ENCODE results near the gene ANKRD13D.

The ANKRD13D gene

DNA sequence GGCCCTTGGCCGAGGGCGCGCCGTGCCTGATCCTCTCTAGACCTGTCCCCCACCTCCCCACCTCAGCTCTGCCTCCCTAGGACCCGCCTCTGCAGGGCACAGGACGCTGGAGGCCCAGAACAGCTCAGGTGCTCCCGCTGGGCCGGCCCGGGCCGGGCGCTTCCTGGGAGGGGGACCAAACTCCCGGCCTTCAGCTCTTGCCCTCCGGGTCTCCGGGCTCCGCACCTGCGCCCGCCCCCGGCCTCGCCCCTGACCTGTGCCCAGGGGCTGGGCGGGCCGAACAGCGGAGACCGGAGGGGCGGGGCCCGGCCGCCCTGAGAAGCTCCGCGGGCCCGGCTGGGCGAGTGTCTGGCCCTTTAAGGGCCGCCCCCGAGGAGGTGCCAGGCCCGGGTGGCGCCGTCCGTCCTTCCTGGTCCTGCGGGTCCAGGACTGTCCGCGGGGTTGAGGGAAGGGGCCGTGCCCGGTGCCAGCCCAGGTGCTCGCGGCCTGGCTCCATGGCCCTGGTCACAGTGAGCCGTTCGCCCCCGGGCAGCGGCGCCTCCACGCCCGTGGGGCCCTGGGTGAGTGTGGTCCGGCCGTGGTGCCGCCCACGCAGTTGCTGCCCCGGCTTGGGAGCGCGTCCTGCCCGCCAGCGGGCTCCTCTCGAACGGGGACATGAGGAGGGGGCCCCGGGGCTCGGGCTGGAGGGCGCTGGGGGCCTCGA lies 14.2 kb downstream of the ANKRD13D start, which contains the start of gene SSH3:
SSH3 (plus strand) TSS at position 399 of the 703 bp plus-strand sequence; CDS start at position 495, 96 bp downstream.
- no peak for DNase-seq (ENCODE audit: low read depth)

DNA sequence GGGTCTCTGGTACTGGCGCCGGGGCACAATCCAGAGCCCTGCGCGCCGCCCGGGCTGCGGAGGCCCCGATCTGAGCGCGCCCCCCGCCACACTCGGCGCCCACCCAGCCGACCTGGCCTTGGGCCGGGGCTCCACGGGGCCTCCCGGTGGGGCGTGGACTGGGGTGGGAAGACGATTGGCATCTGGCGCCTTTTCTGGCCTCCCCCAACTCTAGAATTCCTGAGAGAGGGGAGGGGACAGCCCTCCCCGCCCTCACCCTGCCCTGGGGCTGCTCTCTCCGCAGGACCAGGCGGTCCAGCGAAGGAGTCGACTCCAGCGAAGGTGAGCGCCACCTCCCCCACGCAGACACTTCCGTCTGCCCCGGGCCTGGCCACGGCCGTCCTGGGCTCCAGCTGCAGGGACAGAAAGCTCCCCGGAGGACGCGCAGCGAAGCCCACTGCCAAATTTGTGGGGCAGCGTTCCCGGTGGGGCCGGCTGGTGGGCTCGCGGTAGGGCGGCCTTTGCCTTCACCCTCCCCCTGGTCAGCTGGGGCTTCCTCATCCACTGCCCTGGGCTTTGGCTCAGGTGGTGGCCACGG lies 14.8 kb downstream of the ANKRD13D start:
- DNase-seq (ENCODE audit: low read depth) = no peak

DNA sequence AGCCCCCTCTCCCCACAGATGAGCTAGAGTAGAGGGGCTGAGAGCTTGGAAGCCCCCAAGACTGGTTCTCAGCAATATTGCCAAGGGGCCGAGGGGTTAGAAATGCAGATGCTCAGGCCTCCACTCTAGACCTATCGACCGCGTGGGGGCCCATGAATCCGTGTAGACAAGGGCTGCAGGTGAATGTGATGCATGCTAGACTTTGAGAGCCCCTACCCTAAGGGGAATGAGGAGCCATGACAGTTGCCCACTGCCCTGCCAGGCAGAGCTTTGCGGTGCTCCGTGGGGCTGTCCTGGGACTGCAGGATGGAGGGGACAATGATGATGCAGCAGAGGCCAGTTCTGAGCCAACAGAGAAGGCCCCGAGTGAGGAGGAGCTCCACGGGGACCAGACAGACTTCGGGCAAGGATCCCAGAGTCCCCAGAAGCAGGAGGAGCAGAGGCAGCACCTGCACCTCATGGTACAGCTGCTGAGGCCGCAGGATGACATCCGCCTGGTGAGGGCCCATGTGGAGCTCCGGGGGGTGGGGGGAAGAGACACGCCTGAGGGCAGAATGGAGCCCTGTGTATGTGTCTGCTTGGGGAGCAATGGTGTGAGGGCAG lies 15.5 kb downstream of the ANKRD13D start:
- no peak for DNase-seq (ENCODE audit: low read depth)

DNA sequence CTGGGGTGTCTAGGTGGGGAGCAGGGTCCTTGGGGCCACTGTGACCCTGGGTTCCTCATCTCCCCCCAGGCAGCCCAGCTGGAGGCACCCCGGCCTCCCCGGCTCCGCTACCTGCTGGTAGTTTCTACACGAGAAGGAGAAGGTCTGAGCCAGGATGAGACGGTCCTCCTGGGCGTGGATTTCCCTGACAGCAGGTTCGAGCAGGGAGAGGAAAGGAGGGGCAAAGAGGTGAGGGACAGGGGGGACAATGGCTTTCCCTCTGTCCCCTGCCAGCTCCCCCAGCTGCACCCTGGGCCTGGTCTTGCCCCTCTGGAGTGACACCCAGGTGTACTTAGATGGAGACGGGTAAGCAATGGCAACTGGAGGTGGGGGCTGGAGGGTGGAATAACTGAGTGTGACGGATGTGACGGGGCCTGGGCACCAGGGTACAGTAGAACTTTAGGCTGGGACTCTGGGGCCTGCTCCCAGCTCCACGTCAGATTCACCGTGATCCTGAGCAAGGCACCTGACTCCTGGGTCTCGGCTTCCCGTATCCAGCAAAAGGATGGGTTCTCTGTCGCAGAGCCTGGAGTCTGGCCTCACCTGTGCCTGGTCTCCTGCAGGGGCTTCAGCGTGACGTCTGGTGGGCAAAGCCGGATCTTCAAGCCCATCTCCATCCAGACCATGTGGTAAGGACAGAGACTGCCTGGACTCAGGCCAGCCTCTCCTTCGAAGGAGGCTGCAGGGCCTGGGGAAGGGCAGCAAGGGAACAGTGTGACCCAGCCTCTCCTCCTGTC lies 17.9 kb downstream of the ANKRD13D start:
- no peak for DNase-seq (ENCODE audit: low read depth)

DNA sequence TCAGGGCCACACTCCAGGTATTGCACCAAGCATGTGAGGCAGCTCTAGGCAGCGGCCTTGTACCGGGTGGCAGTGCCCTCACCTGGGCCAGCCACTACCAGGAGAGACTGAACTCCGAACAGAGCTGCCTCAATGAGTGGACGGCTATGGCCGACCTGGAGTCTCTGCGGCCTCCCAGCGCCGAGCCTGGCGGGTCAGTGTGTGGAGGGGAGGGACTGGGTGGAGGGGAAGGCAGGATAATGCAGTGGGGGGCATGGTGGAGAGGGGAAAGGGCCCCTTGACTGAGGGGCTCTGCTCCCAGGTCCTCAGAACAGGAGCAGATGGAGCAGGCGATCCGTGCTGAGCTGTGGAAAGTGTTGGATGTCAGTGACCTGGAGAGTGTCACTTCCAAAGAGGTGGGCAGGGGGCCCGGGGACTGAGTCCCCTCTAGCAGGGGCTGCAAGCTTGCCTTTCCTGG lies 18.5 kb downstream of the ANKRD13D start:
- DNase-seq (ENCODE audit: low read depth) = no peak

DNA sequence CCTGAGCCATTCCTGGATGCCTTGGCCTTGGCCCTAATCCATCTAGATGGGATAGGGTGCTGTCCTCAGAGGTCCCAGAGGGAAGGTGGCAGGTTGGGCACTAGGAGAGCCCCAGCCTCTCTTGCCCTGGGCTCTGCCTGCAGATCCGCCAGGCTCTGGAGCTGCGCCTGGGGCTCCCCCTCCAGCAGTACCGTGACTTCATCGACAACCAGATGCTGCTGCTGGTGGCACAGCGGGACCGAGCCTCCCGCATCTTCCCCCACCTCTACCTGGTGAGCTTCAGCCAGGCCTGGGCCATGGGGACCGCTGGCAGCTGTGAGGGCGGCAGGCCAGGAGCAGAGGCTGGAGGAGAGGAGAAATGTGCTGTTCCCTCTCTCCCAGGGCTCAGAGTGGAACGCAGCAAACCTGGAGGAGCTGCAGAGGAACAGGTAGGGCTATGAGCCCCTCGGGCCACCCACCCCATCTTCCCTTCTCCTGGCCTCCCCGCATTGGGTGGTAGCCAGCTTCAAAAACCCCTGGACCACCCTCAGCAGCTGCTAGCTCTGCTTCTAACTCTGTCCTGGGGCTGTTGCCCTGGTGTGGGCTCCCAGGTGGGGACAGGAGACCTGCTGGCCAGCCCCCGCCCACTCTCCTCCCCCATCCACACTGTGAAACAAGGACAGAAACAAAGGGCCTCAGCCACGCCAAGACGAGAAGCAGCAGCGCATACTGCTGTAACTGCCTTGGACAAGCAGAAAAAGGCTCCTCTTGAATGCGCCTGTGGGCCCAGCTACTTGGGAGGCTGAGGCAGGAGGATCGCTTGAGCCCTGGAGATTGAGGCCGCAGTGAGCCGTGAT lies 19.1 kb downstream of the ANKRD13D start:
- DNase-seq (ENCODE audit: low read depth) = no peak

DNA sequence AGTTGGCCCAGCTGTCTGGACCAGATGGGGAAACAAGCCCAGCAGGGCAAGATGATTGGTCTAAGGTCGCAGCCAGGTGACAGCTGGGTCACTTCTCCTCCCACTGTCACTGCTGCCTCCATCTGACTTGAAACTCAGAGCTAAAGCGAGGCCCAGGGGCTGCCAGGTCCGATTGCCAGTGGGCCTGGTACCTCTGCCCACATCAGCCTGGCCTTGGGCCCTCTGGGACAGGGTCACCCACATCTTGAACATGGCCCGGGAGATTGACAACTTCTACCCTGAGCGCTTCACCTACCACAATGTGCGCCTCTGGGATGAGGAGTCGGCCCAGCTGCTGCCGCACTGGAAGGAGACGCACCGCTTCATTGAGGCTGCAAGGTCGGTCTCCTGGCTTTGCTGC lies 20.1 kb downstream of the ANKRD13D start:
- no peak for DNase-seq (ENCODE audit: low read depth)

DNA sequence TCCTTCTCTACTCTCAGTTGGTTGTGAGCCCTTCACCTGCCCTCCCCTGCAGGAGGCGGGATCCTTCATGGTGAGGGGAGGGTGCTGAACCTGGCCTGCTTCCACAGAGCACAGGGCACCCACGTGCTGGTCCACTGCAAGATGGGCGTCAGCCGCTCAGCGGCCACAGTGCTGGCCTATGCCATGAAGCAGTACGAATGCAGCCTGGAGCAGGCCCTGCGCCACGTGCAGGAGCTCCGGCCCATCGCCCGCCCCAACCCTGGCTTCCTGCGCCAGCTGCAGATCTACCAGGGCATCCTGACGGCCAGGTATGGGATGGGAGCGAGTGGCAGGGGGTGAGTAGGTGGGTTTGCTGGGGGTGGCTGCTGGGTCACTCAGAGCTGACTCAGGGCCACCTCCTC lies 20.6 kb downstream of the ANKRD13D start:
- no peak for DNase-seq (ENCODE audit: low read depth)

DNA sequence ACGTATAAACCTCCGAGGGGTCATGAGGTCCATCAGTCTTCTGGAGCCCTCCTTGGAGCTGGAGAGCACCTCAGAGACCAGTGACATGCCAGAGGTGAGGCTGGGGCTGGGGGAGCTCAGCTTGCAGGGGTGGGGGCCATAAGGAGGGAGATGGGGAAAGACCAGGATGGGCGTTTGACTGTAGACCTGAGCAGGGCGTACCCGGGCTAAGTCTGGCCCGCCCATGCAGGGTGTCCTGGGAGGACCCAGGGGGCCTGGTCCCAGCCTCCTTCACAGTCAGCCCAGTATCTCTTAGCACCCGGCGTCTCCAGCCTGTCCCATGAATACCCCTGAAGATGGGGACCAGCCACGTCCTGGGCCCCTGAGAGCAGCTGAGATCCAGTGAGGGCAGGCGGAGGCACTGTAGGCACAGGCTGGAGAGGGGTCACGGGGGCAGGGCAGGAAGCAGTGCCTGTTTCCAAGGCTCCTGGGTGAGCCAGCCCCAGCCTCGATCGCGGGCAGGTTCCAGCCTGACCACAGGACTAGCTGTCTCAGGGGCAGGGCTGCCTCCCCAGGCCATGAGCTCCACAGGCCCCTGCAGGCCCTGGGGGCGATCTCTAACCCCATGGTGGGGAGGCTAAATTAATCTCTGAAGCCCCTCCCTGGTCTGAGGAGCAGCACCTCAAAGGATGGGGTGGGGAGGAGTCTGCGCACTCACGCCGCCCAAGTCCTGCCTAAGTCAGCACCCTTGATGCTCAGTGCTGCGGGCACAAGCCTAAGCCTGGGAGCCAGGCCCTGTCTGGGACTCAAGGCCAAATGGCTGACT lies 21.3 kb downstream of the ANKRD13D start:
- DNase-seq (ENCODE audit: low read depth) = no peak

DNA sequence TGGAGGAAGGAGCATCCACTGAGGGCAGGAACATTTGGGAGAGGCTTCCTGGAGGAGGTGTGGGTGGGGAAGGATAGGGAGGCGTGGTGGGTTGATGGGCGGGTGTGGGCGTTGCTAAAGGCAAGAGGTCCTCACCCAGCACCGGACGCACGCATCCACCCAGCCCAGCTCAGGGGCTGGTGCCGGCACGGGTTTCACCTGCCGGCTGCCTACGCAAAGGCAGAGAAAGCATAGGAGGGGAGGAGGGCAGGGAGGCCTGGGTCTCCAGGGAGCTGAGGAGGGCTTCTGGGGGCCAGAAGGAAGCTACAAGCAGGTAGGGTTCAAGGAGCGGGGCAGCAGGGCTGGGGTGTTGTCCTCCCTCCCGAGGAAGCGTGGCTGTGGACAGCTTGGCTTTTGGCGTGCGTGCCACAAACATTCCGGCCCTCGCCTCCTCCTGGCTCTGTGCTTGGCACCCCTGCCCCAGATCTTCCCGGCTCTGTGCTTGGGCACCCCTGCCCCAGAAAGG lies 22.0 kb downstream of the ANKRD13D start:
- DNase-seq (ENCODE audit: low read depth) = no peak

DNA sequence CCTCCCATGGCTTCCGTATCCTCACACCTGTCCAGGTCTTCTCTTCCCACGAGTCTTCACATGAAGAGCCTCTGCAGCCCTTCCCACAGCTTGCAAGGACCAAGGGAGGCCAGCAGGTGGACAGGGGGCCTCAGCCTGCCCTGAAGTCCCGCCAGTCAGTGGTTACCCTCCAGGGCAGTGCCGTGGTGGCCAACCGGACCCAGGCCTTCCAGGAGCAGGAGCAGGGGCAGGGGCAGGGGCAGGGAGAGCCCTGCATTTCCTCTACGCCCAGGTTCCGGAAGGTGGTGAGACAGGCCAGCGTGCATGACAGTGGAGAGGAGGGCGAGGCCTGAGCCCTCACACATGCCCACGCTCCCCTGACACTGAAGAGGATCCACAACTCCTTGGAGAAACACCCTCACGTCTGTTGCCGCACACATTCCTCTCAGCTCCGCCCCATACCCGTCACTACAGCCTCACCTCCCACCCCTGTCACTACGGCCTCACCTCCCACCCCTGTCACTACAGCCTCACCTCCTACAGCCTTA lies 22.5 kb downstream of the ANKRD13D start:
- DNase-seq (ENCODE audit: low read depth) = no peak

DNA sequence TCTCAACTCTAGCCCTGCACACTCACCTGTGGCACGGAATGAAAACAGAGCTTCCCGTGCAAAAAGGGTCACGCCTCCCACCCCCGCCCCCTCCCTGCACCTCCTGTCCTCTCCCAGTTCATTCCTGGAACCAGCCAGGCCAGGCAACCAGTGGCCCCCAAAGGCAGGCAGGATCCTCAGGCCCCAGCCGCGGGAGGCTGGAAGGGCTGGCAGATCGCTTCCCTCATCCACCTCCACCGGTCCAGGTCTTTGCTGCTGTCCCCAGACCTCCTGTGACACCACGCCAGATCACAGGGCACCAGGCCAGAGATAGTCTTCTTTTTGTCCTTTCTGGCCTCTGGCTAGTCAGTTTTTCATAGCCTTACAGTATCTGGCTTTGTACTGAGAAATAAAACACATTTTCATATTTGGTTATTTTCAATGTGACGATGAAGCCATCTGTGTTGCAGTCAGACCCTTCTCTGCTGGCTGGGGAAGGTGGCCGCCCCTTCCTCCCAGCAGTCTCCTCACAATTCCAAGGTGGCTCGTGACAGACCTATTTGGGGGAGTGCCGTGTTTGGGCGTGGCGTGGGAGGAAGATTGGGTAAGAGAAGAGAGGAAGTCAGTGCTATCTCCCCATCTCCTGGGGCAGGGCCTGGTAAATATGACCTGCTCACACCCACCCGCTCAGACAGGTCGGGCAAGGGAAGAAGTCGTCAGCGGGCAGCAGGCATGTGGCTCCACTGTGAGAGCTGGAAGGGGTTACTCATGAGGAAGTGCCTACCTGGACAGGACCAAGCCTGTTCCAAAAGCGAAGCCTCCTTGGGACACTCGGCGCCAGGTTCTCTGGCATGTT lies 23.3 kb downstream of the ANKRD13D start:
- DNase-seq (ENCODE audit: low read depth) = no peak

DNA sequence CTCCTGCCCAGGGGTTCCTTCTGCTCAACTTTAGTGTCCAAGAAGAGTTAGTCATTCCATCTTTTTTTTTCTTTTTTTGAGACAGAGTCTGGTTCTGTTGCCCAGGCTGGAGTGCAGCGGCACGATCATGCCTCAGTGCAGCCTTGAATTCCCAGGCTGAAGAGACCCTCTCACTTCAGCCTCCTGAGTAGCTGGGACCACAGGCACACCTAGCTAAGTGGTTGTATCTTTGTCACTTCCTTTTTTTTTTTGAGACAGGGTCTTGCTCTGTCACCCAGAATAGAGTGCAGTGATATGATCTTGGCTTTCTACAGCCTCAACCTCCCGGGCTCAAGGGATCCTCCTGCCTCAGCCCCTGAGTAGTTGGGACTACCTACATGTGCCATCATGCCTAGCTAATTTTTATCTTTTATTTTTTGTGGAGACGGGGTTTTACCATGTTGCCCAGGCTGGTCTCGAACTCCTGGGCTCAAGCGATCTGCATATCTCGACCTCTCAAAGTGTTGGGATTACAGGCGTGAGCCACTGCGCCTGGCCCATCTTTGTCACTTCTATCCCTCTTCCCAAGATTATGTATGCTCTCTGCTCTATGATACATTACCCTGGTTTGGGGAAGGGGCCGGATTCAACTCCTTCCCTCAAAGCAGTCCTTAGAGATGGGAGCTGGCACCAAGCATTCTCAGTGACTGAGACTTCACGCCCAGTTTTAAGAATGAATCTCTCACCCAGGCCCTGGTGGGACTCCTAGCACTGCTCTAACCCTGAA lies 24.2 kb downstream of the ANKRD13D start:
- no peak for DNase-seq (ENCODE audit: low read depth)

DNA sequence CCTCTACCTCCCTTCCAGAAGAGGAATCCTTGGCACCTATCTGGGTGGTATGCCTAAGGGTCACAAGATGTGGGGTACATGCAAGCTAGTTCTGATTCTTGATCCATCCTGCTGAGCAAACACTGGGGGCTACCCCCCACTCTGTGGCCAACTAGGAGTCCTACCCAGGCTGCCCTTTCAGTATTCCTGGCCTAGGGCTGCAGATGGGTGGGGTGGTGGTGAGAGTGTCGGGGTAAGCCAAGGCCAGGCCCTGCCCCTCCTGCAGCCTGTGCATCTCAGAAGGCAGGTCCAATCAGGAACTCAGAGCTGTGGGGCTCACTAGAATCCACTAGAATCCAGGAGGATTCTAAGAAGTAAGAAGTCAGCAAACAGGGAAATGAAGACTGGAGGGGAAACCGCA lies 25.1 kb downstream of the ANKRD13D start:
- no peak for DNase-seq (ENCODE audit: low read depth)

DNA sequence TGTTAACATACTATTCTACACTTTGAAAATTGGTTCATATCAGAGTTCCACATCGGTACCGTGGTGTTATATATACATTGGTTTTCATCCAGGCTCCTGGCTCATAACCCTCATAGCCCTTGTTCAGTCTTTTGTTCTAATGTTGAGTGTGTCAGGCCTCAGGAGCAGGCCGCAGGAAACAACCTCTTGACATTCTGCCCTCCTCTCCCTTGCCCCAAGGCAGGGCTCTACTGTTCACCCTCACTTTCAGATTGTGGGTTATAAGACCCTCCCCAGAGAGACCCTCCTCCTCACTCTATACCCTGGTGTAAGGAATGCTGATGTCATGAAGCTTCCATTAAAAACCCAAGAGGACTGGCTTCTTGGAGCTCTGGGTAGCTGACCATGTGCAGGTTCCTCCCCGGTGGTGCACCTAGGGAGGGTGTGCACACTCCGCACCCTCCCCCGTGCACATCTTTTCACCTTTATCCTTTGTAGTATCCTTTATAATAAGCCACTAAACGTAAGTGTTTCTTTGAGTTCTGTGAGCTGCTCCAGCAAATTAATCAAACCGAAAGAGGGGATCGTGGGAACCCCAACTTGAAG lies 26.3 kb downstream of the ANKRD13D start:
- DNase-seq (ENCODE audit: low read depth) = no peak

DNA sequence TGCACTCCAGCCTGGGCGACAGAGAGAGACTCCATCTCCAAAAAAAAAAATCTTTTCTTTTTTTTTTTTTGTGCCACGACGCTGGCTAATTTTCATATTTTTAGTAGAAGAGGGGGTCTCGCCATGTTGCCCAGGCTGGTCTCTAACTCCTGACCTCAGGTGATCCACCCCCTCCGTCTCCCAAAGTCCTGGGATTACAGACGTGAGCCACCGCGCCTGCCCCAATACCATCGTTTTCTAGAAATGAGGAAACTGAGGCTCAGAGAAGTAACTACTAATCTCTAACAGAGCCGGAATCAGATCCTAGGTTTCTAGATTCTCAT lies 27.7 kb downstream of the ANKRD13D start:
- no peak for DNase-seq (ENCODE audit: low read depth)

DNA sequence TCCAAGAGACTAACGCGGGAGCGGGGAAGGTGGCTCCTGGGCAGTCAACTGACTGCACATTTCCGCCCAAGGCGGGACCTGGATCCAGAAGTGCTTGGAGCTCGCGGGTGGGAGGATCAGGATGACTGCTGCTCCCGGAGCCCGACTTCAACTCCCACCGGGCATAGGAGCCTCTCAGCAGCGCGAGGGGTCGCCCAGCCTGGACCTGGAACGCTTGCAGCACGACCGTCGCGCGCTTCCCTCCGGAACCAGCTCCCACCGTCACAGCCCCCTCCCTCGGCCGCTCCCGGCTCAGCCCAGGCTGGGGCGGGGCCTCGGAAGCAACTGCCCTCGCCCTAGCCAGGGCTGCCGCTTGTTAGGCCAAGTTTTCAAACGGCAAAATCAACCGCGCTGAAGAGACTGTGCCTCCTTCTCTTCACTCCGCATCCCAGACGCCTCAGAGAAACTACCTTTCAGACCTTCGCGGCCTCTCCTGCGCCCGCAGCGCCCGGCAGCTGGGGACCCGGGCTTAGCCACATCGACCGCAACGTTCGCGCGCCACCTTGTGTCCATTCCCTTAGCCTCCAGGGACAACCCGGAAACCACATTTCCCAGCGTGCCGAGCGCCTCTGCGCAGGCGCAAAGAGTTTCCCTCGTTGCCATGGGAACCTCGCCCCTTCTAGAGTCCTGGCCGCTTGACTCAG lies 28.2 kb downstream of the ANKRD13D start:
- DNase-seq (ENCODE audit: low read depth) = peak; percentile 98

Measured in stimulated activated CD8-positive, alpha-beta memory T cell treated with anti-CD3 and anti-CD28 coated beads, Interleukin-4, amount 100 ng/mL, for 24 hours (primary cell).